A549 (cell line): ENCODE measurements around the gene XPO6.

ENCODE experiments used
- CEBPB ChIP-seq, 2 experiments: fragments of >200 bp in 1 of 2; sonication (Bioruptor Twin) in 1 of 2; formaldehyde crosslinking in 1 of 2; IDR thresholded peaks; 2 replicates each; pipeline ENCODE4 v1.6.1; 2012 to 2016
- CHD2 ChIP-seq: fragments of 150-350 bp; IDR thresholded peaks from 2 replicates; pipeline ENCODE4 v1.6.1; 2014; ENCODE audit warnings: low read length; ENCODE audit not compliant: partially characterized antibody
- CTCF ChIP-seq: fragments of >200 bp; sonication (Bioruptor Twin); formaldehyde crosslinking; IDR thresholded peaks from 3 replicates; pipeline ENCODE4 v1.5.1; 2016
- EP300 ChIP-seq, 2 experiments: fragments of >200 bp; sonication (Bioruptor Twin); formaldehyde crosslinking; IDR thresholded peaks; 2 replicates in 1 of 2; 3 replicates in 1 of 2; pipeline ENCODE4 v1.6.1; 2016 to 2017
- POLR2A ChIP-seq: IDR thresholded peaks from 2 replicates; pipeline ENCODE4 v1.6.1; 2012; ENCODE audit warnings: mild to moderate bottlenecking, low read length
- ZC3H11A ChIP-seq: fragments of 450-650 bp; IDR thresholded peaks from 2 replicates; pipeline ENCODE4 v1.6.1; 2014; ENCODE audit warnings: antibody characterized with exemption, mild to moderate bottlenecking

- TF ChIP-seq CEBPB (IDR thresholded peaks at IDR 0.05), result no peak
- TF ChIP-seq ZC3H11A, result no peak
- TF ChIP-seq CTCF, result no peak
- no peak for TF ChIP-seq POLR2A
- no peak for TF ChIP-seq EP300 (IDR thresholded peaks at IDR 0.05)
- no peak for TF ChIP-seq CHD2
These were observed 39.4 kb downstream of the XPO6 start for GRCh38 chr16:28172336-28172735.
